Colonic mucosa (tissue), 4 donors: ENCODE measurements around the gene CORO2B. TPM values are rescaled to one million over a fixed set of nuclear protein-coding genes. Genes with fewer than 3 reads are reported as not detected.

ENCODE experiments used
- DNase-seq: peaks from one replicate; pipeline ENCODE4 v3.0.0-alpha.2; 2020
- H3K27ac ChIP-seq: fragments of 200-600 bp; one replicate; pipeline ENCODE4 v1.8.0; 2021
- H3K27me3 ChIP-seq: fragments of 200-600 bp; one replicate; pipeline ENCODE4 v1.8.0; 2021
- H3K36me3 ChIP-seq: fragments of 200-600 bp; one replicate; pipeline ENCODE4 v1.8.0; 2021
- H3K4me1 ChIP-seq: fragments of 200-600 bp; one replicate; pipeline ENCODE4 v1.8.0; 2021; ENCODE audit warnings: mild to moderate bottlenecking
- H3K4me3 ChIP-seq: fragments of 200-600 bp; one replicate; pipeline ENCODE4 v1.8.0; 2021
- H3K9ac ChIP-seq, 2 donors: one replicate each; pipeline ENCODE4 v1.7.0; 2013; ENCODE audit warnings: control low read depth in 2 of 2, low read depth in 2 of 2, low read length in 2 of 2
- H3K9me3 ChIP-seq: fragments of 200-600 bp; one replicate; pipeline ENCODE4 v1.8.0; 2021
- CTCF ChIP-seq: fragments of 200-600 bp; IDR thresholded peaks from one replicate; pipeline ENCODE4 v1.8.0; 2022; ENCODE audit warnings: antibody characterized with exemption, mild to moderate bottlenecking
- intact Hi-C: fragments of 100-400 bp; cut with DNase I; formaldehyde crosslinking; loops from one replicate; pipeline ENCODE4 v1.14.1; 2022
- total RNA-seq, 2 donors: library from RNA; stranded (reverse); fragmentation: NEBNext Ultra II Directional in 1 of 2; extraction: Animal tissue kit (Norgen Biotek cat#: 25700) in 1 of 2; gene quantifications; one replicate each; pipeline ENCODE4 v1.2.1, GENCODE V29; 2021
- donor health status: healthy.
- donor health status: DM: no; HTN: no; CAD: no.
- donor health status: DM: no; HTN: no; CAD: no.

The CORO2B gene
- total RNA-seq, 2 donors from 2014 or later = 0.77 to 1.2 TPM

DNA sequence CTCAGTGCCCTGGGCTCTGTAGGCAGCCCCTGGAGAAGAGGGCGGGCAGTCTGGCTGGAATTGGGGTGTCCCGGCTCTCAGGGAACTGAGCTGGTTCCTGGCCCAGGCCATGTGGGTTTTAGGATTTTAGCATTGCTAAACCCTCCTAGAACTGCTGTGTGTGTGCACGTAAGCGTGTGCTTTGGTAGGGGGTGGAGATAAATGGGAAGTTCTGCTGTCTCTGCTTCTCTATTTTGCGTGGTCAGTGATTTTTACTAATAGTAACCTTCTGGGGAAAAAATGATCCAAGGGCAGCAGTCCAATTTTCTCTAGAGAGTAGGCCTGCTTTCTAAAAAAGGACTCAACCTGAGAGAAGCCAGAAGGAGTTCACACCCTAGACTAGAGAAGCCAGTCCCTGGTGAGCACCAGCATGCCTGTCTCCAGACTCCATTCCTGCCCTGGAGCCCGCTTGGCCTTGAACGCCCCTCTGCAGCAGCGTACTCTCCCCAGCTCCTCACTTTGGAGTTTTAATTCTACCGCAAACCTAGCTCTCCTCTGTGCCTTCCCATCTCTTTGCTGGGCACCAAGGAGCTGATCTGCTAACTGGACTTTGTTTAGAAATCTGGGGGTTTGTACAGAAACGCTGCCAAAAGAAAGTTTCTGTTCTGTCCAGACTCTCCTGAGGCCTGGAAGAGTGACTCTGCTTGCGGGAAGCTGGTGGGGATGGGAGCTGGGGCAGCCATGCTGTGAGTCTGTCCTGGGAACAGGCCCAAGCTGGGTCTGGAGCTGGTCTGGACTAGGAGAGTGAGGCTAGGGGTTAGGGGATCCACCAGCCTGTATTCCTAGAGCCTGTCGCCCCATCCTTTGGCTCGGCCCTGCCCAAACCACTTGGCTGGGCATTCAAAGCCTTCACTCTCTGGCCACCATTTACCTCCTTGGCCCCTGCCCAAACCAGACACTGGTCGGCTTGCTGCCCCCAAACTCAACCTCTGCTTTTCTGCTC, 19.7 kb downstream of the CORO2B start:
- no peak for TF ChIP-seq CTCF
- no peak overlapping the region for H3K9ac ChIP-seq
- no peak overlapping the region for H3K4me3 ChIP-seq

DNA sequence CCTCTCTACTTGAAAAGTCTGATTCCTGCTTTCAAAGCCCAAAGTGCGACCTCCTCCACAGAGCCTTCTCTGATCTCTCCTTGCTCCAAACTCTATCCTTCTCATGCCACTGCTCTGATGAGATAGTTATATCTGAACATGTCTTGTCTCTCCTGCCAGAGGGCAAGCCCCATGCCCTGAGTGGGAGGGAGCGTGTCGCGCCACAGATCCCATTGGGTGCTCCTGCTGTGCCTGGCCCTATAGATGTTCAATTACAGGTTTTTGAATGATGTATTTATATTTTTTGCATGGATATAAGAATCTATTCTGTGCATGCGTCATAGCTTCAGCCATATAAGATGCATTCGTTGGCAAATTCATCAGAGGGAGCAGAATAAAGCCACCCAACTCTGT, 20.4 kb downstream of the CORO2B start:
- no peak for TF ChIP-seq CTCF
- H3K9me3 ChIP-seq = no peaks in the 10 kb centered on the region
- no peaks in the 10 kb centered on the region for H3K27me3 ChIP-seq
- intact Hi-C loops = no loop called here
- H3K4me1 ChIP-seq = no peaks in the 10 kb centered on the region
- DNase-seq = no peak
- no peak overlapping the region for H3K27ac ChIP-seq
- no peaks in the 10 kb centered on the region for H3K36me3 ChIP-seq
- H3K9ac ChIP-seq = no peak overlapping the region
- H3K4me3 ChIP-seq = no peak overlapping the region

More for the DNA sequence above, 19.7 kb downstream of the CORO2B start:
- H3K36me3 ChIP-seq = no peaks in the 10 kb centered on the region
- H3K27ac ChIP-seq = no peak overlapping the region
- no peaks in the 10 kb centered on the region for H3K27me3 ChIP-seq
- DNase-seq = no peak
- intact Hi-C loops = no loop called here
- H3K4me1 ChIP-seq = no peaks in the 10 kb centered on the region
- H3K9me3 ChIP-seq = no peaks in the 10 kb centered on the region

DNA sequence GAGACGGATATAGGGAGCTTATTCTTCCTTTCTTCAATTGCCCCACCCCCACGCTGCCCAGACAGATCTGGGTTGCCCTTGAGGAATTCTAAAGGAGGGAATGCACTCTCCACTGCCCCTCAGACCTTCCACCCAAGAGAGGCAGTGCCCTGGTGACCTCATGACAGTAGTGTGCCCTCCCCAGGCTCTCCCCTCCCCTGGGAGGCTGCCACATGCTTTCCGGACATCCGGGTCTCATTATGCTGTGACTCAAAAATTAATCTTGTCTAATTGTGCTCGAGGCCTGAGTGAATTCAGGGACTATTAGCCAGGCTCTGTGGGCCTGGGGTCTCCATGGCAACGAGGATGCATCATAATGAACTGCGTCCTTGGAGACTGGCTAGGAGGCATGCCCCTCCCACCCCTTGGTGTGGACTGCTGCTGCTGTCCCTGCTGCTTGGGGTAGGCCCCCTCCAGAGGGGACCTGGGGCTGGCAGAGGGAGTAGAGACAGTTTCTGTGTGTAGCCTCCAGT, 20.8 kb downstream of the CORO2B start:
- Histone ChIP-seq H3K27me3 (no peaks in the 10 kb centered on the region), H3K4me1 (no peaks in the 10 kb centered on the region), H3K4me3 (no peak overlapping the region), H3K27ac (no peak overlapping the region), H3K9me3 (no peaks in the 10 kb centered on the region), H3K36me3 (no peaks in the 10 kb centered on the region), H3K9ac (no peak overlapping the region)
- intact Hi-C loops = no loop called here
- TF ChIP-seq CTCF = no peak
- DNase-seq = no peak

GRCh38 chr15:68601206-68602197, 22.7 kb downstream of the CORO2B start:
- H3K27ac ChIP-seq = no peak overlapping the region
- intact Hi-C loops = no loop called here

More at GRCh38 chr15:68601206-68602197, 22.7 kb downstream of the CORO2B start:
- no peak for DNase-seq
- TF ChIP-seq CTCF = no peak
- Histone ChIP-seq H3K4me1 (no peaks in the 10 kb centered on the region), H3K9me3 (no peaks in the 10 kb centered on the region), H3K36me3 (no peaks in the 10 kb centered on the region), H3K9ac (no peak overlapping the region), H3K27me3 (no peaks in the 10 kb centered on the region), H3K4me3 (no peak overlapping the region)
